Measurements from ENCODE around the gene THSD7B.
"Not testable (repeated sequence)": the region's sequence is repeated elsewhere in the genome, so short reads cannot be mapped to it uniquely, and the experiment has no call there.

THSD7B gene

GRCh38 chr2:136935119-136935518 is 169.8 kb downstream of the THSD7B start:
- no peak for DNase-seq (ENCODE audit: low read depth in 1 of 2, low spot score in 1 of 2)

DNA sequence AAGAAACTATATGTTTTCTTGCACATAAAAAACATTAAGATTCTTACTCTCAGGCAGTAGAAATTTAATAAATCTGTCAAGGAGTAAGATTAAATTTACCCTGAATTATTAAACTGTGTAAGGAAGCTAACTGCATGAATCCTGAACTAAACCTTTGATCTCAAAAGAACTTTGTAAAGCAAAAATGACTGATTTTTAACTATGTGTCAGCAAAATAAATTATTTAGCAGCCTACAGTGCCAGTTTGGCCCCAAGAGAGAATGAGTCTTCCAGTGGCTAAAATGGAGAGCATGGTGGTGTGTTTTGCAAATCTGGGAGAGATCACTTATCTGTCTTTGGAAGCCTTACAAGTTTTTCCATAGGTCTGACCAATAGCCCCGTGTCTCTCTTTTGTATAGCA is 190.7 kb downstream of the THSD7B start:
- no peak for DNase-seq (ENCODE audit: low read depth in 1 of 2, low spot score in 1 of 2)

DNA sequence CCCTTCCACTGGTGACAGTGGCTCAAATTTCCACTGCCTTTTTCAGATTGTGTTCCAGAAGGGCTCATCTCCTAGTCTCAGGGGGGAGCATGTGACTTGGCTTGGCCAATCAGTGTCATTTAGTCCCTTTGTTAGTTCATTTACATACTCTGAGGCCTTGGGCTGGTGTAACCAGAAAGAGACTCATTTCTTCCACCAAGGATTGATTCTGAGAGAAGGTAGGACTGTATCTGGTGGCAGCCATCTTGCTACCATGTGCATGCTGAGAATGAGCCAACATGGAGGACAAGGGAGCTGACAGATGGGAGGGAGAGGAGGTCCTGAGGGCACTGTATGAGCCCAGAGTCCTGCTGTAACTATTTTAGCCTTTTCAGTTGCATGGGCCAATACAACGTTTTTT is 191.7 kb downstream of the THSD7B start:
- DNase-seq (ENCODE audit: low read depth in 1 of 2, low spot score in 1 of 2): no peak

DNA sequence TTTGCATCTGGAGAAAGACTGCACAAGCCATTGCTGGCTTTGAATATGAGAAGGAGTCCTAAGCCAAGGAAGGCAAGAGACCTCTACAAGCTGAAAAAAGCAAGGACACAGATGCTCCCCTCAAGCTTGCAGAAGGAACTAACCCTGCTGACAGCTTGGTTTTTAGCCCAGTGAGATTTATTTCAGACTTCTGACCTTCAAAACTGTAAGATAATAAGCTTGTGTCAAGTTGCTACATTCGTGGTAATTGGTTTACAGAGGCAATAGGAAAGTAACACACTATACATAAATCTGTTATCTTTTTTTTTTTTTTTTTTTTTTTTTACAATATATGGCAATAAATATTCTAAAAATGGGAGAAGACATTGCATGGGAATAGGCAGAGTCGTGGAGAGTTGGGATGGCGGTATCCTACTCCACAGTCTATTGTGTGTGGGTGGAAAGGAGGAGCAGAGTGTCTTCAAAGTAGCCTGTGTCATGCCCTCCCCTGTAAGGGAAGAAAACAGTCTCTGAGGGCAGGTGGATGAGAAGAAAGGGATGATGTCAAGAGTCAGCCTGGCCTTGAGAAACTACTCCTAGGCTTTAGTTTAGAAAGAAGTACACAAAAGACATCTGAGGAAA is 196.9 kb downstream of the THSD7B start:
- no peak for DNase-seq (ENCODE audit: low read depth in 1 of 2, low spot score in 1 of 2)

- no peak for DNase-seq (ENCODE audit: low read depth in 1 of 2, low spot score in 1 of 2)
Observed at GRCh38 chr2:136966485-136966884, 201.1 kb downstream of the THSD7B start.

GRCh38 chr2:136980303-136980702 is 215.0 kb downstream of the THSD7B start:
- DNase-seq (ENCODE audit: low read depth in 1 of 2, low spot score in 1 of 2): no peak

GRCh38 chr2:136981689-136982088 is 216.3 kb downstream of the THSD7B start:
- not testable (repeated sequence) for DNase-seq (ENCODE audit: low read depth in 1 of 2, low spot score in 1 of 2)

DNA sequence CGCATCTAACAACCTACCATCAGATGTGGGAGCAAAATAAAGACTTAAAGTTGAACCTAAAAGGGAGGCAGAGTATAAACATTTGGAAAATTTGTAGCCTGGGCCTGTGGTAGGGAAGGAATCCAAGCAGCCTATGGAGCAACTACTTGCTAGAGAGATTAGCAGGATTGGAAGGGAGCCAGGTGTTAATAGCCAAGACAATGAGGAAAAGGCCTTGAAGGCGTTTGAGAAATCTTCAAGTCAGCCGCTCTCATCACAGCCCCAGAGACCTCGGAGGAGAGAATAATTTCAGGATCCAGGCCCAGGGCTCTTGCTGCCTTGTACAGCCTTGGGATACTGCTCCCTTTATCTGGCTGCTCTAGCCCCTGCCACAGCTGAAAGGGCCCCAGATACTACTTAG is 219.7 kb downstream of the THSD7B start:
- no peak for DNase-seq (ENCODE audit: low read depth in 1 of 2, low spot score in 1 of 2)

DNA sequence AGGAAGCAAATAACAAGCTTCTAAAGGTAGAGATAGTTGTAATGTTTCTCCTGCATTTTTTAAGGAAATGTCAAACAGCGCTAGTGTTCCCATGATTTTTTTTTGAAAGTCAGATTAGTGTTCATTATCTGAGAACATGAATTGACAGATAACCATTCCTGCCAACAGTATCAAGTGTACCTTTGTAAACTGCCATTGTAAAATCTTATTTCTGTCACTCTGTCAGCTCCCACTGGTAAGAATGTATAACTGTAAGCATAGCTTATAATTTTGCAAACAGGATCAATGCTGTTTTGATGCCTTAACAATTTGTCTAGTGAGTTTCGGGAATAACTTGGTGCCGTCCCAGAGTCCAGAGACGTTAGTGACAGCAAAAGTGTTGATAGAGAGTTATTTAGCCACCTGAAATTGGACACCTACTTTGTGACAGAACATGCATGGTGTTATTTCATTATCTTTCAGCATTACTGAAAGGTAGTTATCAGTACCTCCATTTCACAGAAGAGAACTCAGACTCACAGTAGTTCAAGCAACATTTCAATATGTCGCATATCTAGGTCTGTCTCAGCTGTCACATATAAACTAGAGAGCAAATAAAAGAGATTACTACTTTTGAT is 221.4 kb downstream of the THSD7B start:
- DNase-seq (ENCODE audit: low read depth in 1 of 2, low spot score in 1 of 2): no peak

DNA sequence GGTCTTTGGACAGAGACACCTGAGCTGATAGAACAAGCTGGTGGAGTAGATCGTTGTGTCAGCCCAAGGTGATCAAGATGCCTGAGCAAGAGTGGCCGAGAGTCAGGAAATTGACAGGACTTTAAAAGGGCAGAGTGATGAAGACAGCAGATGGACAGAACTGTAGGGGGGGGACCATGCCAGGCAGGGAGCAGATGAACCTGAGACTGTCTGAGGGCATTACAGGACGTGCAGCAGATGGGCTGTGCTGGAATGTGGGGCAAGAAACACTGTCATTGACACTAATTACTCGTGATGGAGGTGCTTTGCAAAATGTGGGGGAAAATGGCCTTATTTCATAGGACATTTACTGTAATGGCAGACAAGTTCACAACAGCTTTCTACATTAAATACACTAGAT is 225.0 kb downstream of the THSD7B start:
- DNase-seq (ENCODE audit: low read depth in 1 of 2, low spot score in 1 of 2): no peak

- DNase-seq (ENCODE audit: low read depth in 1 of 2, low spot score in 1 of 2): no peak
Observed at GRCh38 chr2:136994793-136995192, 229.4 kb downstream of the THSD7B start.

GRCh38 chr2:136997557-136997956 is 232.2 kb downstream of the THSD7B start:
- DNase-seq (ENCODE audit: low read depth in 1 of 2, low spot score in 1 of 2): no peak

DNA sequence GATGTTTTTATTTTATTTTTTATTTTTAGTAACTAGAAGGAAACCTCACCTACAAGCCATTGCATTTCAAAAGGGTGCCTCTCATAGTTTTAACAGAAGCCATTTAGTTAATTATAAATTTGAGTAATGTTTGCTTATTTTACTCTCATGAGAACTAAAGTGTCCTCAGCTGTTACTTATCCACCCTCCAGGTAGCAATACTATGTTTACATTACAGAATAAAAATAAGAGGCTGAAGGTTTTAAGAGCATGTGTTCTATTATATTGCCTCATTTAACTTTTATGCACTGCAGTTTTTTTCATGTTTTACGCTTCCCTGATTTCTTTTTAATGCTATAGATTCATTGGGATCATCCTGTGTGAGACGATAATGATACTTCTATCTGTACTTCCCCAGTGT is 235.5 kb downstream of the THSD7B start:
- DNase-seq (ENCODE audit: low read depth in 1 of 2, low spot score in 1 of 2): no peak

DNA sequence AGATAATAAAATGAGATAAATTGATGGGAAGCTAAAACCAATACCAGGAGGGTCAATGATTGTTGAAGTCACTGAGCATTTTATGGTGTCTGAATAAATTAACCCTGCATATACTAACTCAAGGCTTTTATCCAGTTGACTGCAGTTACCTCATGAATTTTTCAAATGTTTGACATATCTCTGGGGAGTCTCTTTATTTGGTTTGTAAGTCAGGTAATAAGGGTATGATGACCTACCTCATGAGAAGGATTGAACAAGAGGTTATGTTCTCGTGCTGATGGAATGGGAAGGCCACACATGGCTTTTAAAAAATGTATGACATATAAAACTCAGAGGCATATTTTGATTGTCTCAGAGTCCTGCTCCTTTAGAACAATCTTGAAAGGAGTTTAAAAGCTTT is 237.6 kb downstream of the THSD7B start:
- no peak for DNase-seq (ENCODE audit: low read depth in 1 of 2, low spot score in 1 of 2)

GRCh38 chr2:137005210-137005609 is 239.9 kb downstream of the THSD7B start:
- no peak for DNase-seq (ENCODE audit: low read depth in 1 of 2, low spot score in 1 of 2)

GRCh38 chr2:137007938-137008337 is 242.6 kb downstream of the THSD7B start:
- DNase-seq (ENCODE audit: low read depth in 1 of 2, low spot score in 1 of 2): no peak

- no peak for DNase-seq (ENCODE audit: low read depth in 1 of 2, low spot score in 1 of 2)
Observed at GRCh38 chr2:137009953-137010352, 244.6 kb downstream of the THSD7B start.

DNA sequence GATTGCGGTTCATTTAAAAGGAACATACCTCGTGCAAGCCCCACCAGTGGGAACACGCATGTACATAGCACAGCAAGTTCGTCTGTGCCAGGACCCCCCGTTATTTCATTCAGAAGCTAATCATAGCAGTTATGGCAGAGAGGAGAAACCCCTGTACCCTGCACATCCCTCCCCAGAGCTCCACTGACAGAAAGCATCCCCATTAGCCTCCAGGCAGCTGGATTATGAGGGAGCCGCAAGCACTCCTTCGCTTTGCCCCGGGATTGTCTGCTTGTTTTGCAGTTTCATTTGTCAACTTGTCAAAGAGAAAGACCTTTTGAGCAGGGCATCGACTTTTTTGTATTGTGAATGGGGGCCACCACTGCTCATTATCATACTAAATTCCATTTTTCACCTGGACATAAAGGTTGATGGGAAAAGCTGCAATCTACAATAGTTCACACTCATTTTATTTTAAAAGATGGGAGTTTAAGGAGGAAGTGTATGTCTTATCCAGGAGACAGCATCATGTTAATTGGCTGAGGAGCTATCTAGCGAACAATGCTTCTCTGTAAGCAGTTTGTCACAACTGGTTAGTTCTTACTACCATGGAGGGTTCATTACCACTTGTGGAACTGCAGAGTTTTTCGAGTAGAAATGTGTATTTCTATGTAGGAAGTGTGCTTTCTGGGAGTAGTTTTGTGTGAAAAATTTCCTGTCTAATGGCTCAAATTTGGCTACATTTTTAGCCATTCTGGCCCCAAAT is 255.3 kb downstream of the THSD7B start:
- DNase-seq (ENCODE audit: low read depth in 1 of 2, low spot score in 1 of 2): no peak

DNA sequence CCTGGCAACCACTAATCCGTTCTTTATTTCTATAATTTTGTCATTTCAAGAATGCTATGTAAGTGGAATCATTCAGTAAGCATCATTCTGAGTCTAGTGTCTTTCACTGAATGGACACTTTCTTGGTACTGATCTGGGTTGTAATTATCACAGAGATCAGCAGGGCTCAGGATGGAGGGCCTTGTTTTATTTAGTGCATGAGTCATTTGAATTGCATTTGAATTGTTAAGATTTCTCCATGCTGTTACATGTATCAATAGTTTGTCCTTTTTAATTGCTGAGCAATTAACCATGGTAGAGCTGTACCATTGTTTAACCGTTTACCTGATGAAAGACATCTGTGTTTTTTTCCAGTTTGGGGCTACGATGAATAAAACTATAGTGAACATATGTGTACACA is 256.4 kb downstream of the THSD7B start:
- DNase-seq (ENCODE audit: low read depth in 1 of 2, low spot score in 1 of 2): no peak

DNA sequence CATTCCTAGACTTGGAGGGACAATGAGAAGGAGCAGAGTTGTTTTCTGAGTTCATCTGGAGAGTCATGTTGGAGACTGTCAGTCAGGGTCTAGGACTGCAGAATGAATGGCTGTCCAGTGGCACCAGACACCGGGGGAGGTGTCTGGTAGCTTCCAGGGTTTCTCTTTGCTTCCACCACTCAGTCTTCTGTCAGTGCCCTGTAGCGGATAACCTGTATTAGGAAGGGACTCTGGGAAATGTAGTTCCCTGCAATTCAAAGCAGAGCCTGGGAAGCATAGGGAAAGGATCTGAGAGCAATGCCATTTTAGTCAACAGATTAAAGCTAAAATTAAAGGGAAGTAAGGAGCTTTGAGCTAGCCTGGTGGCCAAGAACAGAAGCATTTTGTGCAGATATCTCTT is 257.9 kb downstream of the THSD7B start:
- DNase-seq (ENCODE audit: low read depth in 1 of 2, low spot score in 1 of 2): no peak

- no peak for DNase-seq (ENCODE audit: low read depth in 1 of 2, low spot score in 1 of 2)
Observed at GRCh38 chr2:137031731-137032130, 266.4 kb downstream of the THSD7B start.

DNA sequence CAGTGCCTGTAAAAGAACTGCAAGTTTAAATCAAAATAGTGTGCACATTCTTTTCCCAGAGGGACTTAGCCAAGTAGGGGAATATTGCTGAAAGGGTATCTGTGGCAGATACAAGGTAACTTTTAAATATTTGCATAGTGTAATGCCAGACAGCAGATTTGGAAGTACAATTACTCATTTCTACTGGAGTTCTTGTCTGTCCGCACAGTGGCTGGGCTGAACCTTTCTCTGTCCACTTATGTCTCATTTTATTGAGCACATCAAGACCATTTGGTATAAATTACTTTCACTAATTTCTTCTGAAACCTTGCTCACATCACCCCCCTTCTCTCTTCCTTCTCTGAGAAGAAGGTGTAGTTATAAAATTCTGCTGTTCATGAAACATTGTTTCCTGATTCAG is 271.3 kb downstream of the THSD7B start:
- DNase-seq (ENCODE audit: low read depth in 1 of 2, low spot score in 1 of 2): no peak
